AG09309 (cell line): ENCODE data around the gene CXCR1.

Source experiments
- DNase-seq: peaks from one replicate; pipeline ENCODE4 v3.0.0-alpha.2; 2010; ENCODE audit warnings: low read depth
- H3K4me3 ChIP-seq: 2 replicates; pipeline ENCODE4 v1.5.1; 2011; ENCODE audit warnings: mild to moderate bottlenecking, low read depth, low read length, moderate library complexity; ENCODE audit not compliant: control insufficient read depth
- TF ChIP-seq, protein P1 (sequence below): IDR thresholded peaks from 2 replicates; pipeline ENCODE4 v1.5.1; 2011; ENCODE audit warnings: mild to moderate bottlenecking, low read depth, low read length, inconsistent platforms; ENCODE audit not compliant: insufficient read depth, control insufficient read depth; ENCODE audit errors: missing control alignments

CXCR1 gene

DNA sequence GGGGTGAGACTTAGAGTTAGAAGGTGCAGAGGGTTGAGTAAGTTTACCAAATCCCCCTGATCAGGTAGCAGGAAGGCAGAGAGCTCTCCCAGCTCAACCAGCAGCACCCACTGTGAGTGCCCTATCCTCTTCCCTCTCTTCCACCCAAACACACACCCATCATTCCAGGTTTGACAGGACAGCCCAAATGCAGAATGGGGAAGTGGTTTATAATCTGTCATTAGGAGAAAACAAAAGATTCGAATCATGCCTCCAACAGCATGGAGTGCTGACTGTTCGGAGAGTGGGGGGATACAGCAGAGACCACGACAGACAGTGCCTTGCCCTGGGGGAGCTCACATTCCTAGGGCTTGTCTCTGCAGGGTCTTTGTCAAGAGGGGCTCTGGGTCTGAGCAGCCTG is 29.2 kb downstream of the CXCR1 start:
- TF ChIP-seq, protein P1, sequence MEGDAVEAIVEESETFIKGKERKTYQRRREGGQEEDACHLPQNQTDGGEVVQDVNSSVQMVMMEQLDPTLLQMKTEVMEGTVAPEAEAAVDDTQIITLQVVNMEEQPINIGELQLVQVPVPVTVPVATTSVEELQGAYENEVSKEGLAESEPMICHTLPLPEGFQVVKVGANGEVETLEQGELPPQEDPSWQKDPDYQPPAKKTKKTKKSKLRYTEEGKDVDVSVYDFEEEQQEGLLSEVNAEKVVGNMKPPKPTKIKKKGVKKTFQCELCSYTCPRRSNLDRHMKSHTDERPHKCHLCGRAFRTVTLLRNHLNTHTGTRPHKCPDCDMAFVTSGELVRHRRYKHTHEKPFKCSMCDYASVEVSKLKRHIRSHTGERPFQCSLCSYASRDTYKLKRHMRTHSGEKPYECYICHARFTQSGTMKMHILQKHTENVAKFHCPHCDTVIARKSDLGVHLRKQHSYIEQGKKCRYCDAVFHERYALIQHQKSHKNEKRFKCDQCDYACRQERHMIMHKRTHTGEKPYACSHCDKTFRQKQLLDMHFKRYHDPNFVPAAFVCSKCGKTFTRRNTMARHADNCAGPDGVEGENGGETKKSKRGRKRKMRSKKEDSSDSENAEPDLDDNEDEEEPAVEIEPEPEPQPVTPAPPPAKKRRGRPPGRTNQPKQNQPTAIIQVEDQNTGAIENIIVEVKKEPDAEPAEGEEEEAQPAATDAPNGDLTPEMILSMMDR, result no peak
- no peak for DNase-seq
- H3K4me3 ChIP-seq, result no peak overlapping the region

DNA sequence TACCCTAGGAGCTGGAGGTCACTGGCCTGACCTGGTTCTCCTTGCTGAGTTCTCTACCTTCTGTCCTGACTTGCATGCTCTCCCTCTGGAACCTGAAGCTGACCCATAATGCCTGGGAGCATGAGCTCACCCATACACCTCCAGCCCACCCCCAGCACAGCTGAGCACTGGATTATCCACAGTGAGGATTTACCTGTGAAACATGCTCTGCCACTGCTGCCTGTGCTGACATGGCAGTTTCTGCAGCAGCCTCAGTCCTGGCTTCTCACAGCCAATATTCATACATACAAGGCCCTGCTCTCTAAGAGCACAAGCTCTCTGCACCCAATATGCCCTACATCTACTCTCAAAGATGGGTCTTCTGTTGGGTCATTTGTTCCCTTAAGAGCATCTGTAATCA is 35.9 kb downstream of the CXCR1 start:
- no peak overlapping the region for H3K4me3 ChIP-seq
- DNase-seq, result no peak
- TF ChIP-seq, protein P1, result no peak

DNA sequence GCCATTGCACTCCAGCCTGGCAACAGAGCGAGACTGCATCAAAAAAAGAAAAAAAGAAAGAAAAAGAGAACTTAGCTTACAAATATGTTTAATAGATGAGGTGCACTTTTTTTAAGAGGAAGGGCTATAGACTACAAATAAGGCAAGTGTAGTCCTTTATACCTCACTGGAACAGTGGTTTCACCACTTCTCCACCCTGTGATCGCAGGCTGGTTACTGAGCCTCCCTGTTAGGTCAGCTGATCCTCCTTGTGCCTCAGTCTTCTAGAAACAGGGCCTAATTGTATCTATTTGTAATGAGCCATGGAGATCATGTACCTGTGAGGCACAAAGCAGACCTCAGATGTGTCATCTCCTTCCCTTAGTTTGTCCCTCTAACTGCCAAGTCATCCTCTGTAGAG is 36.4 kb downstream of the CXCR1 start:
- DNase-seq, result no peak
- H3K4me3 ChIP-seq, result no peak overlapping the region
- TF ChIP-seq, protein P1, result no peak

DNA sequence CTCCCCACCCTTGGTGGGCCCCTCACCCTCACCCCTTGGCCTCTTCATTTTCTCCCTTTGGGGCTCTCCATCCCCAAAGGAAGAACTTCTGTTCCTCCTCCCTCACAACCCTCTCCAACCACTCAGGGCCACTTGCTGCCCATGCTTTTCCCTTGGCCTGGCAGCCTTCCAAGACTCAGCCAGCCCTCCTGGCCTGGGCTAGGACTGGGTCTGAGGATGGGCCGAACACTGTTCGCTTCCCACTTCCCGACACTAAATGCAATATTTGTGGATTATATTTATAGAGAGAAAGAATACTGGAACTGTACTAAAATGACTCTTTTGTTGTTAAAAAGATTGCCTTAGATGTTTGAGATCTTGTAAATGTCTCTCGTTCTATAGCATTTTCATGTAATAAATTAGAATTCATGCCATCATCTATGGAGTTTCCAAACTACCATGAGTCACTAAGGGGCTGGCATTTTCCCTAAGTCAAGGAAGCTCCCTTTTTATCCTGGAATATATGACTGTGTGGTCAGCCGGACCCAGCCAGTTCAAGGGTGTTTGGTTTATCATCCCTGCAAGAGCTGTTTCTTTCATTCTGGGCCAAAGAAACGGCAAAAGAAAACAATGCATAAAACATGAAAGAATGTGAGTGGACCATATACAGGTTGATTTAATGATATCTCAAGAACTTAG is 37.2 kb downstream of the CXCR1 start:
- DNase-seq, result peak; percentile 1
- TF ChIP-seq, protein P1, result no peak
- no peak overlapping the region for H3K4me3 ChIP-seq

DNA sequence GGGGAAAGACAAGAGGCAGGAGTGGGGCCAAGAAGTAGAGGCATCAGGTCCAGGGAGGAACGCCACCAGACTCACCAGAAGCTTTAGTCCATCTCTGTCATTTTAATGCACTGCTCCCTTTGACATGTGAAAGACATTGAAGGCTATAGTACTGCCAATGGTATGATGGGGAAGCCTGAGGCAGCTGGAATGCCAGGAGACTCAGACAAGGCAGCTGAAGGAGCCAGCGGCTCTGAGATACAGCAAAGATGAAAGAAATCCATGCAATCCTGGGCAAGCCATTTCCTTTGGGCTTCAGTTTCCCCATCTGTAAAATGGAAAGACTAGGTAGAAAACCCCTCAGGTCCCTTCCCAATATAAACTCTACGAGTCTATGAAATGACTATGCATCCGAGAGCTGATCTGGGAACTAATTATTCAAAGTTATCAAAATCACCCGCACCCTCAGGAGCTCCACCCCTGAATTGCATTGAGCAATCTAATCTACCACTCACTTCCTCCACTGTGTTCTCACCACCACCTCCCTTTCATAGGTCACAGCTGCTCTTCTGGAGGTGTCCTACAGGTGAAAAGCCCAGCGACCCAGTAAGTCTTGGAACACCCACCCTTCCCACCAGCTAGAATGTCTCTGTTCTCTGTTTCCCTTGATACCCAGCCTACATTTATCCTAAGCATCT is 37.8 kb downstream of the CXCR1 start:
- TF ChIP-seq, protein P1, result no peak
- DNase-seq, result no peak
- no peak overlapping the region for H3K4me3 ChIP-seq

DNA sequence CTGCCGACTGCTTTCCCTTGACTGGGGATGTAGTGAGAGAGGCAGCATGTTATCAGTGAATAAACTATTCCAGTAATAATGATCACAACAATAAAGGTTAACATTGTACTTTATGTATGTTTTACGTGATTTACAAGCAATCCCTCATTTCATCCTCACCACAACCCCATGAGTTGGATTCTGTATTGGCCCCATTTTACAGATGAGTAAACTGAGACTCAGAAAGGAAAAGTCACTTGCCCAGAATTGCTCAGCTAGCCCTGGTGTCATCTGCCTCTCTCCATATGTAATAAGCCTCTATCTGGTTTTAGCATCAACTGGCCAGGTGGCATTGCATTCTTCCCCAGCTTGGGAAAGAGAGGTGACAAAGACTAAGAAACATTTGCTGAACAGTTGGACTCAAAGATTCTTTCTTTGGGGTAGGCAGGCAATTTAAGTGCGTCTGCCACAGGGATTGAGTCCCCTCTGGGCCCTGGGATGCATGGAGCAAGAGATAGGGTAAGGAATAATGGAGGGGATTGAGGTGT is 38.8 kb downstream of the CXCR1 start:
- TF ChIP-seq, protein P1, result no peak
- no peak overlapping the region for H3K4me3 ChIP-seq
- no peak for DNase-seq
